Forelimb muscle (tissue), 1 donor: ENCODE data around the gene TPRG1L. TPM values are rescaled to one million over a fixed set of nuclear protein-coding genes. Genes with fewer than 3 reads are reported as not detected.

ENCODE experiments used
- DNase-seq: peaks from one replicate; pipeline ENCODE4 v3.0.0-alpha.2; 2013; ENCODE audit warnings: low read depth
- polyA plus RNA-seq: library from polyadenylated mRNA; unstranded; fragments of 120-200 nt; gene quantifications from one replicate; pipeline ENCODE4 v1.2.1, GENCODE V29; 2013; ENCODE audit not compliant: insufficient read length

The TPRG1L gene
- polyA plus RNA-seq, 1 donor, result 28.5 TPM

DNA sequence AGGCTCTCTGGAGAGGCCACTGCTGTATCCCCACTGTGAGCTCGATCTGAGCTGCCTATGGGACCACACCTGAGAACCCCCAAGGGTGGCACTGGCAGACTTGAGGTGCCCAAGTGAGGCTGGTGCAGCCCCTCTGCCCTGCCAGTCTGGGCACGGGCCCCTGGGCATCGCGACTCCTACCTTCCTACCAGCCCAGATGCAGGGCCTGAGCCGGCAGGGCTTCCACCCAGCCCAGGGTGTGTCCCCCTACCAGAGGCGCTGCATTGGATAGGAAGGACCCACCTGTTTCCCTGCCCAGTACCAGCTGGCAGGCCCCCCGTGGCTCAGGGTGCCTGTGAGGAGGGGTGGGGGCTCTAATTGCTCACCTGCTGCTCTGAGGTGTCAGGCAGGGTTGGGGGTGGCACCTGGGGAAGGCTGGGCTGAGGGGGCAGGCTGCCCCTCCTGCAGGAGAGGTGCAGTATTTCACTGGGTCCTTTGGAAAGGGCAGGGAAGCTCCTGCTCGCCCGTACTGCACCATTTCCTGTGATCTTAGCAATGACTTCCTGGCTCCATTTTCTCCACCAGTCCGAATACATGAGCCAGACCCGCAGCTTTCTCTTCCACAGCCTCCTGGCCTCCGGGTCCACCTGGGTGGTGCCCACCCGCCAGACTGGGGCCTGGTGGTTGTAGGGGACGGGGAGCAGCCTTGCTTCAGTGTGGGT is 39.3 kb downstream of the TPRG1L start:
- DNase-seq, result no peak

DNA sequence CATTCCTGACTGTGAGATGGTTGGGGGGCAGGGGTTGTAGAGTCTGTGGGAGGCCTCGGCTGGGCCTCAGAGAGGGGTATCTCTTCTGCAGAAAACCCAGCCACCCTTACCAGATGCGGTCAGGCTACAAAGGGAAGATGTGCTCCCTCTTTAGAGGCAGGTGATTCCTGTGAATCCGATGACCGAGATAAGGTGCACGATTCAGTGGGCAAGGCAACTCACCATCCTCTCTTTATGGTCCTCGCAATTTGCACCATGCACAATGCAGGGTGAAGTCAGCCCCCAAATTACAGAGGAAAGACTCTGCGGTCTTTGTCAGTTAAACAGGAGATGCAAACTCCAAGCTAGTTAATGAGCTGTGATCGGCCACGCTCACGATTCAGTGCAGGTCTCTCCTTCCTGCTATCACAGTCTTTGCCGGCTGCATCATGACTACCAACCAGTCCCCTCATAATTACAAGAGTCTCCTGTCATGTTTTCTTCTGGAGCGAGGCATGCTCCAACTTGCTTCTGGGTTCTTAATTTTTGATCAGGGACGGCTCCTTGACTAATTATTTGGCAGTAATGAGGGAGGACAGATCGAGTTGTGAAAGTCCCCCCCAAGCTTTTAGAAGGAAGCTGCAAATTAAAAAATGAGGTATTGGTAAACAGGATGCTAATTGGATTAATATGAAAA is 40.0 kb downstream of the TPRG1L start:
- no peak for DNase-seq

DNA sequence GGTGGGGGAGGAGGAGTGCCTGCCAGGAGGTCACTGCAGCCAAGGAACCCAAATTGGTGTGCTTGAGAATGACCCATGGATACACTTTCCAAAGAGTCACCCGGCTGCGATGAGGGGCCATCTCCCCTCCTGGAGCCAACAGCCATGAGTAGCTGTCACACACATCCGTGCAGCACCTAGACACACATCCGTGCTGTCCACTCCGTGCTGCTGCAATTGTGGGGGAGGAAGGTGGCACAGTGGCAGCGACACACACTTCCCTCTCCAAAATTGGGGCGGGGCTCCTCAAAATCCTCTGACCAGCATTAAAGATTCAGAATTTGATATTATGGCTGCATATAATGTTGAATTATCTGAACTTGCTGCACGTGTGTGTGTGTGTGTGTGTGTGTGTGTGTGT is 43.3 kb downstream of the TPRG1L start:
- no peak for DNase-seq

DNA sequence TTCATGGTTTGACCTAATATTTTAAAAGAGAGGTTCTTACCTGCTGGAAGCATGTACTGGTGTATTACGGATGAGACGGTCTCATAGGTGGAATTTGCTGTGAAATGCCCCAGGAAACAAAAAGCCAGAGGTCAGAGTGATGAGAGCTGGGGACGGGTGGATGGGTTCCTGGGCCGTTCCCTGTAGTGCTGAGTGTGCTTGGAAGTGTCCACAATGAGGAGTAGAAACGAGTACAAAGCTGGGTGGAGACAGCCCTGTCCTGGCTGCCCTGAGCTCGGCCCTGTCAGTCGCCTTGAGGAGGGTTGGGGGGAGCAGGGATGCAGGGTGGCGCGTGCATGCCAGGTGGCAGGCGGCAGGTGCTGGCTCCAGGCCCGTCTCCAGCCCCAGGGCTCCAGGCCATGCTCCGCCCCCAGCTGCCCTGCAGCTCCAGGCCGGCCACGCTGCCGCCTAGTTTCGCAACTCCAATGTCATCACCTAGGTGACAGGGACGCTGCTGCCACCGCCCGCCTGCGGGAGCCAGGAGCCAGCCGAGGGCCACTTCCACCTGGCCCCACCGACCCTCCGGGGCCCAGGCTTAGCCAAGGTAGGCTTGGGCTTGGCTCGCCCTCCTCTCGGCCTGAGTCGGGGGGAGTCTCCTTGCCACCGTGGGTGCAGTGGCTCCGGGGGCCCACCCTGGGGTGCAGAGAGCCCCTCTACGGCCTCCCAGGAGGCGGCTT is 43.9 kb downstream of the TPRG1L start:
- no peak for DNase-seq

DNA sequence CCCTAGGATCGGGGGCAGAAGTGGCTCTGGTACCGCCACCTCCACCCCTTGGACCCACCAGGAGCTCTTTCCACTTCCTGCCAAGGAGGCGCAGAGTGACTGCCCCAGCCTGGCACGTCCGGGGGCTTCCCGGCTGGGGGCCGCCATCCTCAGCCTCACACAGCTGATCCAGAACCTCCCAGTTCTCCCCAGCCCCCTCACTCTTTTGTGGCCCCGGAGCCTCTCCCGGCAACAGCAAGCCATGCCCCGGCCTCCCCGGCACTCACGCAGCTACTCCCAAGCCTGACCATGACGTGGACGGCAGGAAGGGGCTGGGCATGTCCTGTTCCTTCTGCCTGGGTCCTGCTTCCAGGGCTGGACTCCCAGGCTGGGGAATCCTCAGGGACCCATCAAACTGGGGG is 44.6 kb downstream of the TPRG1L start:
- no peak for DNase-seq

DNA sequence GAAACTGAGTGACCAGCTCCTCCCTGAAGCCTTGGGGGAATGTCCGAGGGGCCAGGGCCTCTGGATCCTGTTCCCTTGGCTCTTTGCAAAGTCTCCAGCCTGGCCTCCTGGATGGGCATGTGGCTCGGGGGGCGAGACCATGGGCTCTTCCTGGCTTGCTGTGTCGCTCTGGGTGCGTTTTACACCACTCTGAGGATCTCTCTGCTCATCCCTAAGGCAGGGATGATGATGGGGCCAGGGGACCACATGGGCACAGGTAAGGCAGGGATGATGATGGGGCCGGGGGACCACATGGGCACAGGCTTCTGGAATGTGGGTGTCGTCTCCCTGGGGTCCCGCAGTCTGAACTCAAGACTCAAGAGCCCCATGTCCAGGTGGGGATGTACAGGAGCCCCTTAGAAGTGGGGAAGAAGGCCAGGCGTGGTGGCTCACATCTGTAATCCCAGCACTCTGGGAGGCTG is 45.2 kb downstream of the TPRG1L start:
- DNase-seq, result no peak

DNA sequence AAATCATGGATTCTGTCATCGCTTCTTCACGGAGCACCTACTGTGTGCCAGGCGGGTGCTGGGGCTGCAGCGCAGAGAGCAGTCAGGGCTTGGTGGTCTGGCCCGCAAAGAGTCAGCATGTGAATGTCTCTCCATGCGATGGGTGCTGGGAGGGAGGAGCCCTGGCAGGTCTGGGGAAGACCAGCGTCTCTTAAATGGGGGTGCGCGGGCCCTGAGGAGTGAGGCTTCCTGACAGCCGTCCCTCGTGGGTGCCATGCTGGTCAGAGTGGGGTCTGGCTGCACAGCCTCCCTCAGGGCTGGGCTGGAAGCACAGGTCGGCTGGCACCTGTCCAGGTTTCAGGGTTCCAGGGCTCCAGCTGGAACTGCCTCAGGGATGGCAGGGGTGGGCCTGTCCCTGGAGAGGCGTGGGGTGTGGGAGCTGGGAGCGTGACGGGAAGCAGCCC is 46.0 kb downstream of the TPRG1L start:
- DNase-seq, result no peak

DNA sequence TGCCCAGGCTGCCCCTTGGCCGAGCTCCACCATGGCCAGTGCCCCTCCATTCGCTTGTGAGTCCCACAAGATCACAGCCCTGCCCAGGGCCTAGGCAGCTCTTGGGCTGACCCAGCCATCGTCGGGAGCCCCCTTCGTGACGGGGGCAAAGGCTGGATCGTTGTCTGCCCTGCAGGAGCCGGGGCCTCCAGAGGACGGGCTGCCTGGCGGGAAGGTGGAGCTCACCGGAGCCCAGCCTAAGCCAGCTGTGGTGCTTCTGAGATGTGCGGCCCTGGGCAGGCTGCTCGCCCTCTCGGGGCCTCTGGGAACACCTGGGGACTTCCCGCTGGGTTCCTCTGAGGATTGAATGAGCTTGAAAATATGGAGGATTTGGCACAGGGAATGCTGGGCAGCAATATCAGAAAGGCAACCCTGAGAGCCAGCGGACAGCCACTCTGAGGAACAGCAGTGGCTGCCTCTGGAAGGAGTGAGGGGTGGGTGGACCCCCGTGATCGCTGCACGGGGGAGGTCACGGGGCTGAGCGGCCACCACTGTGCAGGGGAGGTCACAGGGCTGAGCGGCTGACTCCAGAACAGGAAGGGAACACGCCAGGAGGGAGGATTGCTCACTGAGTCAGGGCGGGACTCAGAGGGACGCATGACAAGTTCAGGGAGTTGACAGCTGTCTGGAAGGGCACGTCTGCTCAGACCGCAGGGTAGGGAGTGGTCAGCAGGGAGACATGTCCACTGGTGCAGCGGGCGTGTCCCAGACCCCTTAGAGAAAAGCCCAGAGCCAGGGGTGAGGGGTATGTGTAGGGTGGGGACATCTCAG is 46.8 kb downstream of the TPRG1L start:
- DNase-seq, result no peak

DNA sequence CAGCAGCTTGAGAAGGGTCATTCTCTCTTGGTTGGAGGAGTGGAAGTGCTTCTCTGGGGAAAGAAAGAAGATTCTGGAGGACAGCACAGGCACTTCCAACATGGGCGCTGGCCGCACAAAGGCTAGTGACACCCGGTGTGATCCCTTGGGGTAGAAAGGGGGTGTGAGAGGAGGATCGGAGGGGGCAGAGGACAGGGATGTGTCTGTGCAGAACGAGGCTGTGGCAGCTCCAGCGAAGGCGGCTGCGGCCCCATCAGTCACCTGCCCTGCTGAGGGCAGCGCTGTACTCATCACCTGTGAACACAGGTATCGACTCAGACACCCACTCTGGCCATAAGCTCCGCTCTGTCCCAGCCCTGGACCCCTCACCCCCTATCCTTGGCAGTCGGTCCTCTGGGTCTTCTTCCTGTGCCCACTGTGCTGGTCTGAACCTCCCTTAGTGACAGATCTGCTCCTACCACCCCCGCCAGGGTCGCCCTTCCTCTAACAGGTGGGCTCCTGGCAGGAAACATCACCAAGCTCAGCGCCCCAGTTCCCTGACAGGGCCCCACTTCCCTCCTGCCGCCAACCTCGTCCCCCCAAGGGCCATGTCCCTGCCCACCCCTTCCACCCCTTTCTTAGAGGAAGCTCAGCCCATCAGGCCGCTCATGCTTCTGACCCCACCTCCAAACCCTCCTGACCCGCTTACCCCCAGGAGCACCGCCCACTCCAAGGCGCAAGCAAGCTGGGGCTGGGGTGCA is 47.6 kb downstream of the TPRG1L start:
- no peak for DNase-seq

DNA sequence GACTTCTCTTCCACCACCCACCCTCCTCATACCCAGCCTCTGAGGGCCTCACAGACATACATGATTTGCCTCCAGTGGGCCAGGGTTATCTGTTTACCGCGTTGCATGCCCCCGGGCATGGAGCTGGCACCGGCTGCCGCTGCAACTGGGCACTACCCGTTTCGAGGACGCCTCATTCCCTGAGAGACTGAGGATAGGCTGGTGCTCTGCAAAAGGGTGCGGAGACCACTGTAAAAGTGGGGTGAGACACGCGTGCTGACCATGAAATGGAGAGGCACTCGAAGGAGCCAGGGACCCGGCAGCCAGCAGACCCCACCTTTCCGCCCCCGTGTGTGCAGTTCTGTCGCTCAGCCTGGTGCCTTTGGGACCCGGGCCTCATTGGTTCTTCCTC is 48.2 kb downstream of the TPRG1L start:
- DNase-seq, result no peak

DNA sequence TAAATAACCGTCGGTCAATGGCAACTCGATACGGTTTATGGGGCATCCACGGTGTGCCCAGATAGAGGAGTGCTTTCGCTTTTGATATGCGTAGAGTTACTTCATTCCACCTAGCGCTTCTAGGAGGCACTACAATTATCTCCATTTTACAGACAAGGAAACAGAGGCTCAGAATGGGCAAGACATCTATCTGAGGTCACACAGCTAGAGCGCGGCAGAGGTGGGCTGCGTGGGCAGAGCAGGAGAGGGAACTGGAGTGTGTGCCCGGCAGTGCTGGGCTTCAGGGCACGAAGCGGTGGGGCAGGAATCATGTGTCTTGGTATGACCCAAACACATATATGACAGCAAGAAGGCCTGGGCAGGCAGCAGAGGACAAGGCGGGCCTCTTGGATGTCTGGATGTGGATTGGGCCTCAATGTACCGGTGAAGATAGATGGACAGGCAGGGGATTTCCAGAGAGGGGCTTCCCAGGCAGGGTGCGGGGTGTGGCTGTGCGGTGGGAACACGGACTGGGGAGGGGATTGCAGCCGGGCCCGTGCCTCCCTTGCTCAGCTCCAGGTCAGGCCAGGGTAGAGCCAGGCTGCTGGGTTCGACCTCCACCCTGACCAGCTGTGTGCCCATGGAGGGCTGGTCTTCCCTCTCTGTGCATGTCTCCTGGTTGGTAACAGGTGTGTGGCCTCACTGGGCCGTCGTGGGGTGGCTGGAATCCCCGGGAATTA is 48.7 kb downstream of the TPRG1L start:
- no peak for DNase-seq

DNA sequence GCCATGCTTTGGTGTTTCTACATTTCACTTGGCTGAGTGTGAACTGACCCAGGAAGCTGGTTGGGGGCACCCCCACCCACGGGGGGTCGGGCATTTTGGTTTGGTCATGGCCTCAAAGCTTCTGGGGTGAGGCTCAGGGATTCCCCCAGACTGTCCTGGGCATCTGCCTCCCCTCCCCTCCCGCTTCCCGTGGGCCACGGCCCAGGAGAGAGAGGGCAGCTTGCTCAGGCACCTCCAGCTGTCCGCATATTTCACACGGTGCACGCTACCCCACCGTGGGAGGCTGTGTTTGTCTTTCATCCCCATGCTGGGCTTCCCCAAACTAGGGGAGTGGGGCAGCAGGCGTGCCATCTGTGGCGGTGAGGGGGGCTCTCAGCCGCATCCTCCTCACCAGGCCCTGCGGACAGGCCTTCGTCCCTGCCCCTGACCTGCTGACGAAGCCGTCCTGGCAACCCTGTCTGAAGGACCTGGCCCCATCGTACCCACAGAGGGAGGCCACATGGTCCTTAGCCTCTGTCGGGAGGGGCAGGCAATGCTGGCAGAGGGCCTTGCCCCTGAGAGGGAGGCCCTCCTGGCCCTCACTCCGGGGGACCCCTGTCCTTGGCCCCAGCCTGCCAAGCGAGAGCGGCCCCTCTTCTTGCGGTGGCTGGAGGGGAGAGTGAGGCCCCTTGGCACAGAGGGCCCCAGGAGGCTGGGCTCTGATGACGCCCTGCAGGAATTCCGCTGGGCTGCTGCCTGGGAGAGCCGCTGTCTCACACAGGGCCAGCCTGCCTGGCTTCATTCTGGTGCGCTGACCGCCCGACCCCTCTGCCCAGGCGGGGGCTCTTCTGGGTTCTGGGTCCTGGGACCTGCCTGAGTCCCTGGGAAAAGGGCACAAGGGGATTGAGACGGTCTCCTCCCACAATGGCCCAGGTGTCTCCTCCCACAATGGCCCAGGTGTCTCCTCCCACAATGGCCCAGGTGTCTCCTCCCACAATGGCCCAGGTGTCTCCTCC is 49.6 kb downstream of the TPRG1L start:
- no peak for DNase-seq

DNA sequence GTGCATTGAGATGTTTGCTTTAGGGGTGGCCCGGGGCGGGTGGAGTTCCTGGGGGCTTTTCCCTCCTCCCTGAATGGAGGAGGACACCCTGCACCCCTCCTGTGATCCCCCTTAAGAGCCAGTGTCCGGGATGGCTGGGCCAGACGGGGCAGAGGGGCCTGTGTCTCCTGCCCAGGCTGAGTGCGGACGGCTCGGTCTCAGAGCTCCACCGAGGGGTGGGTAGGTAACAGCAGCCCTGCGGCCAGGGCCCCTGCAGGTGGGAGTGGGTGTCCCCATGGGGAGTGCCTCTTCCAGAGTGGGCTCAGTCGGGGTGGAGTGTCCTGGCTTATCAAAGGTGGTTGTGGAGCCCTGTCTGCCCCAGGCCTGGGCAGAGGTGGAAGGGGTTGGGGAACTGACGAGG is 50.6 kb downstream of the TPRG1L start:
- DNase-seq, result no peak

DNA sequence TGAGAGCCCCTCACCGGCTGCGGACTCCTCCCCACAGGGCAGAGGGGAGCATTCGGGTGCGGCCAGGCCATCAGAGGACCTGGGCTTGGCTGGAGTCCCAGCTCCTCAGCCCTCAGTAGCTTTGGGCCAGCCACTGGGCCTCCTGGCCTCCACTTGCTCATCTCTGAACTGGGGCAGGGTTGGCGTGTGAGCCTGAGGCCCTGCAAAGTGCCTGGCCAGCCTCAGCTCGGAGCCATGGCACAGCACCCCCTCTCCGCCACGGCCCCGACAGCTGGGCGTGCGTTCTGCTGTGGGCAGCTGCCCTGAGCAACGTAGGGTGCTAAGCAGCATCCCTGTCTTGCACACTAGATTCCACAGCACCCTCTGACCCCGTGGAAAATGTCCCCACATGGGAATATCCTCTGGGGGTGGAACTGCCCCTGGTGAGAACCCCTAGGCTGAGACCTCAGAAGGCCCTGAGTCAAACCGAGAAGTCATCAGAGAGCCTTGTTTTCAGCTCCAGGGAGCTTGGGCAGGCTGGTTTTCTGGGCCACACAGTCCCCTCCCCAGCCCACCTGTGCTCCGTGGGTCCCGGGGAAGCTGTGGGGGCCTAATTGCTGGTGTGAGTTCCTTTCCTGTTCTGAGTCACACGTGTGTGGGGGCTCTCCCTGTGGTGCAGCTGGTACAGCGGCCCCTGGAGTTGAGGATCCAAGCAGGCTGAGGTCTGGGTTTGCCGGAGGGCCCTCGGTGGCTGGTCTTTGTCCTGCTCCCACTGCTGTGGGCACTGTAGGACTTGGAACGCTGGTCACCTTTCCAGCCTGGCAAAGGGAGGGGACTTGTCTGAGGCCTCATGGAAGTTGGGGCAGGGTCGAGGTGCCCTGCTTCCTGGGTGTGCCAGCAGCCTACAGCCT is 52.0 kb downstream of the TPRG1L start:
- no peak for DNase-seq

DNA sequence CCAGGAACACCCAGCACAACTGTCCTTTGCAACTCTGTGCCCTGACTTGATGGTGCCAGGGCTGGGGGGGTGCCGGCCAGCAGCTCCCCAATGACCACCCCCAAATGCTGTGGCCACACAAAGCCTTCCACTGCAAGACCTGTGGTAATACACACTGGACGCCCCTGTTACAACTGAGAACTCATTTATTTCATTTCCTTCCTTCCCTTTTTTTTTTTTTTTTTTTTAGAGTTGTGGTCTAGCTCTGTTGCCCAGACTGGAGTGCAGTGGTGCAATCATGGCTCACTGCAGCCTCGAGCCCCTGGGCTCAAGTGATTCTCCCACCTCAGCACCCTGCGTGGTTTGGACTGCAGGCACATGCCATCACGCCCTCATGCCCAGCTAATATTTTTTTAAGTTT is 52.7 kb downstream of the TPRG1L start:
- no peak for DNase-seq

DNA sequence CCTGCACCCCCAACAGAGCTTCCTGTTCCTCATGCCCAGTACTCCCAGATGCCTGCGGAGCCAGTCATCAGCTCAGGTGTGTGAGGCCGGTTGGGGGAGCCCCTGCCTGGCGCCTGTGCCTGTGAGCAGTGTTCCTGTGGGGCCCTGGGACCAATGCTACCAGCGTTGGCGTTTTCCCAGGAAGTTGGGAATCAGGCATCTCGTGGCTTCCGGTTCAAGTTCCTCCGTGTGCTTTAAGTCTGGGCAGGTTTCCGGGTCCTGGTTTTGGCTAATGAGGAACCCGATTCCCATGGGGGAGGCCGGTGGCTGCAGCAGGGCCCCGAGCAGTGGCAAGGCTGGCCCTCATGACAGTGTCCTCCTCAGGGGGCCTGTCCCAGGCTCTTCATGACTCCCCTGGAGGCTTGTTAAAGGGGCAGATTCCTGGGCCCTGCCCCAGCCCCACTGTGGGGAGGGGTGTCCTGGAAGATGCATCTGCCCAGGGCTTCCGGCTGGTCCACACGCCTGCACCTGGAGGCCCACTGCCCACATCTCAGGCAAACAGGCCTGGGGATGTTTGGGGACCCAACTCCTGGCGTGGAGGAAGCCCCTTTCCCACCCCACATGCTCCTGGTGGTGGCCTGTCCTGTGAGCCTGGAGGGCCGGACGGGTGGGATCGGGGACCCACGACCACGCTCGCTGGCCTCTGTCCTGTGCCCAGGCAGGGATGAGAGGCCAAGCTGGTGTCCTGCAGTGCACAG is 53.7 kb downstream of the TPRG1L start:
- no peak for DNase-seq

DNA sequence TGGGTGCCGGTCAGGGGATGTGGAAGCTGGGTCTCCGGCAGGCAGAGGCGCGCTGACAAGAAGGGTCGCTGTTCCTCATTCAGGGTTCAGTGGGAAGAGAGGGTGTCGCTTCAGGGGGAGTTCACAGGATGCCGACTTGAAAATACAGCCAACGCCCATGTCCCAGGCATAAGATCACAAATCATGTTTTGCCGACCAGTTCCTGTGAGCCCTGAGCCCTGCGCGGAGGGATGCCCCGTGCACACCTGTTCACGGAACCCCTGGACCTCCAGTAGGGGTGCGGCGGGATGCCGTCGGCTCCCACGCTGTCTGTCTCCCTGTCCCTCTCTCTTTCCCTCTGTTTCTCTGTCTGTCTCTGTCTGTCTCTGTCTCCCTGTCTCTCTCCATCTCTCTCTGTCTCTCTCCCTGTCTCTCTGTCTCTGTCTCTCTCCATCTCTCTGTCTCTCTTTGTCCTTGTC is 54.3 kb downstream of the TPRG1L start:
- DNase-seq, result no peak
